Prostate gland (tissue), 2 donors: Measurements from ENCODE around the gene ALDH4A1.

Experiments
- POLR2A ChIP-seq: fragments of 450-650 bp; IDR thresholded peaks from one replicate; pipeline ENCODE4 v1.6.1; 2016; ENCODE audit warnings: antibody characterized with exemption, mild to moderate bottlenecking
- TF ChIP-seq, protein P1 (sequence below), 4 experiments: fragments of 200-600 bp in 2 of 4; fragments of 450-650 bp in 2 of 4; sonication (generic) in 2 of 4; IDR thresholded peaks; 1 replicate in 3 of 4; 2 replicates in 1 of 4; pipeline ENCODE4 v1.5.1; 2016 to 2019; ENCODE audit warnings: antibody characterized with exemption in 4 of 4, mild to moderate bottlenecking in 2 of 4, moderate library complexity in 2 of 4

DNA sequence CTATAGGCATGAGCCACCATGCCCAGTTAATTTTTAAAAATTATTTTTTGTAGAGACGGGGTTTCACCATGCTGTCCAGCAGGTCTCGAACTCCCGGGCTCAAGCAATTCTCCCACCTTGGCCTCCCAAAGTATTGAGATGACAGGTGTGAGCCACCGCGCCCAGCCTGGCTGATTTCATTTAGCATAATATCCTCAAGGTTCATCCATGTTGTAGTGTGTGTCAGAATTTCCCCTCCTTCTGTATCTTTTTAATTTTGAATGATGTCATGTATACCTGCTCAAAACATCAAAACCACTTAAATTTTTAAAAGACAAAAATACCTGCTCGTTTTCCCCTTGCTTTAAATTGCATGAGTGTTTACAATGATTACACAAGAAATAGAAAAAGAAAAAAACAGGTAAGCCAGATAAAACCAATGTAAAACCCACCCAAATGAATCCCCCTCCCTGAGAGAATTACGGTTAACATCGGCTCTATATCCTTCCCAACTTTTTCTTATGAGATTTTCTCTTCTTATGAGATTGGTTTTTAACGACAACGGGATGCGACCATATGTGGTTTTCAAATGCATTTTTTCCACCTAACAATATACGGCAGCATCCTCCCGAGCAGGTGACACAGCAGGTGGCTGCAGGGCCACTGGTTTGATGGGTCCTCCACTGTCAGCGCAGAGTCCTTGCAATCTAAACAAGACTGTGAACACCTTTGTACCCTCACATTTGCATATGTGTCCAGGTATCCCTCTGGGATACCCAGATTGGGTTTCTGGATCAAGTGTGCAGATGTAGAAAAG is 32.0 kb upstream of the ALDH4A1 start:
- TF ChIP-seq, protein P1, sequence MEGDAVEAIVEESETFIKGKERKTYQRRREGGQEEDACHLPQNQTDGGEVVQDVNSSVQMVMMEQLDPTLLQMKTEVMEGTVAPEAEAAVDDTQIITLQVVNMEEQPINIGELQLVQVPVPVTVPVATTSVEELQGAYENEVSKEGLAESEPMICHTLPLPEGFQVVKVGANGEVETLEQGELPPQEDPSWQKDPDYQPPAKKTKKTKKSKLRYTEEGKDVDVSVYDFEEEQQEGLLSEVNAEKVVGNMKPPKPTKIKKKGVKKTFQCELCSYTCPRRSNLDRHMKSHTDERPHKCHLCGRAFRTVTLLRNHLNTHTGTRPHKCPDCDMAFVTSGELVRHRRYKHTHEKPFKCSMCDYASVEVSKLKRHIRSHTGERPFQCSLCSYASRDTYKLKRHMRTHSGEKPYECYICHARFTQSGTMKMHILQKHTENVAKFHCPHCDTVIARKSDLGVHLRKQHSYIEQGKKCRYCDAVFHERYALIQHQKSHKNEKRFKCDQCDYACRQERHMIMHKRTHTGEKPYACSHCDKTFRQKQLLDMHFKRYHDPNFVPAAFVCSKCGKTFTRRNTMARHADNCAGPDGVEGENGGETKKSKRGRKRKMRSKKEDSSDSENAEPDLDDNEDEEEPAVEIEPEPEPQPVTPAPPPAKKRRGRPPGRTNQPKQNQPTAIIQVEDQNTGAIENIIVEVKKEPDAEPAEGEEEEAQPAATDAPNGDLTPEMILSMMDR (IDR thresholded peaks at IDR 0.05): no peak
- TF ChIP-seq POLR2A: no peak
